ENCODE measurements around the gene DCUN1D3. TPM values are rescaled to one million over a fixed set of nuclear protein-coding genes. Genes with fewer than 3 reads are reported as not detected.
A peak's percentile ranks its signal among the peaks of the same experiment; 100 is the strongest.

Gene DCUN1D3
- total RNA-seq, 1 donor from 2014 or later, result 14.0 TPM

- no peak overlapping the region for H3K4me3 ChIP-seq (ENCODE audit: low read depth, low read length)
- no peak for TF ChIP-seq CTCF (IDR thresholded peaks at IDR 0.05; ENCODE audit: insufficient read depth, low read length, severe bottlenecking)
- no peaks in the 10 kb centered on the region for H3K36me3 ChIP-seq (ENCODE audit: control insufficient read depth, insufficient read depth, low read length)
- H3K27me3 ChIP-seq (ENCODE audit: control insufficient read depth, insufficient read depth, low read length), result no peaks in the 10 kb centered on the region
- FAIRE-seq, result no peak
- DNase-seq (ENCODE audit: low read depth), result no peak
Measured at GRCh38 chr16:20903899-20904506, 3.8 kb upstream of the DCUN1D3 start.

- DNase-seq (ENCODE audit: low read depth), result no peak
- Histone ChIP-seq H3K27me3 (ENCODE audit: control insufficient read depth, insufficient read depth, low read length) (no peaks in the 10 kb centered on the region), H3K36me3 (ENCODE audit: control insufficient read depth, insufficient read depth, low read length) (no peaks in the 10 kb centered on the region), H3K4me3 (ENCODE audit: low read depth, low read length) (no peak overlapping the region)
- FAIRE-seq, result no peak
- no peak for TF ChIP-seq CTCF (IDR thresholded peaks at IDR 0.05; ENCODE audit: insufficient read depth, low read length, severe bottlenecking)
Measured at GRCh38 chr16:20903116-20903898, 3.1 kb upstream of the DCUN1D3 start.

GRCh38 chr16:20902426-20902825 lies 2.3 kb upstream of the DCUN1D3 start:
- no peak for TF ChIP-seq CTCF (IDR thresholded peaks at IDR 0.05; ENCODE audit: insufficient read depth, low read length, severe bottlenecking)

GRCh38 chr16:20901436-20902112 lies 1.4 kb upstream of the DCUN1D3 start:
- H3K36me3 ChIP-seq (ENCODE audit: control insufficient read depth, insufficient read depth, low read length), result no peaks in the 10 kb centered on the region
- H3K27me3 ChIP-seq (ENCODE audit: control insufficient read depth, insufficient read depth, low read length), result no peaks in the 10 kb centered on the region
- DNase-seq (ENCODE audit: low read depth) (peak; percentile 83), FAIRE-seq (no peak)
- TF ChIP-seq CTCF (IDR thresholded peaks at IDR 0.05; ENCODE audit: insufficient read depth, low read length, severe bottlenecking), result no peak
- peak overlapping the region; percentile 78 for H3K4me3 ChIP-seq (ENCODE audit: low read depth, low read length)

More at GRCh38 chr16:20902426-20902825, 2.3 kb upstream of the DCUN1D3 start:
- no peak overlapping the region for H3K4me3 ChIP-seq (ENCODE audit: low read depth, low read length)
- H3K36me3 ChIP-seq (ENCODE audit: control insufficient read depth, insufficient read depth, low read length), result no peaks in the 10 kb centered on the region
- DNase-seq (ENCODE audit: low read depth) (no peak), FAIRE-seq (no peak)
- no peaks in the 10 kb centered on the region for H3K27me3 ChIP-seq (ENCODE audit: control insufficient read depth, insufficient read depth, low read length)

- FAIRE-seq (no peak), DNase-seq (ENCODE audit: low read depth) (peak; percentile 33)
- Histone ChIP-seq H3K4me3 (ENCODE audit: low read depth, low read length) (peak overlapping the region; percentile 78), H3K27me3 (ENCODE audit: control insufficient read depth, insufficient read depth, low read length) (no peaks in the 10 kb centered on the region), H3K36me3 (ENCODE audit: control insufficient read depth, insufficient read depth, low read length) (peaks cover 1% of the 10 kb centered on the region)
- no peak for TF ChIP-seq CTCF (IDR thresholded peaks at IDR 0.05; ENCODE audit: insufficient read depth, low read length, severe bottlenecking)
Measured at GRCh38 chr16:20901068-20901435, 894 bp upstream of the DCUN1D3 start.
